GM23248 (cell line): Measurements from ENCODE around the gene AFG3L2. TPM values are rescaled to one million over a fixed set of nuclear protein-coding genes. Genes with fewer than 3 reads are reported as not detected.

Experiments
- DNase-seq: peaks from one replicate; pipeline ENCODE4 v3.0.0-alpha.2; 2015
- H2AFZ ChIP-seq: fragments of 200-600 bp; sonication (generic); 2 replicates; pipeline ENCODE4 v1.6.1; 2016; ENCODE audit warnings: antibody characterized with exemption
- H3F3A ChIP-seq: fragments of 200-600 bp; sonication (generic); 2 replicates; pipeline ENCODE4 v1.6.1; 2016; ENCODE audit warnings: mild to moderate bottlenecking, antibody characterized with exemption, mixed run types; ENCODE audit not compliant: insufficient read depth
- H3K27ac ChIP-seq: fragments of 200-600 bp; sonication (generic); 2 replicates; pipeline ENCODE4 v1.5.1; 2016; ENCODE audit warnings: mild to moderate bottlenecking
- H3K27me3 ChIP-seq: fragments of 200-600 bp; sonication (generic); replicated peaks from 2 replicates; pipeline ENCODE4 v1.6.1; 2016; ENCODE audit warnings: mild to moderate bottlenecking; ENCODE audit not compliant: insufficient read depth
- H3K36me3 ChIP-seq: fragments of 200-600 bp; sonication (generic); 2 replicates; pipeline ENCODE4 v1.6.1; 2016; ENCODE audit warnings: low read depth, mild to moderate bottlenecking
- H3K4me1 ChIP-seq: fragments of 200-600 bp; sonication (generic); 2 replicates; pipeline ENCODE4 v1.6.1; 2016; ENCODE audit warnings: mild to moderate bottlenecking; ENCODE audit not compliant: insufficient read depth
- H3K4me2 ChIP-seq: fragments of 200-600 bp; sonication (generic); one replicate; pipeline ENCODE4 v1.6.1; 2016; ENCODE audit warnings: mild to moderate bottlenecking; ENCODE audit not compliant: unreplicated experiment
- H3K4me3 ChIP-seq: fragments of 200-600 bp; sonication (generic); 2 replicates; pipeline ENCODE4 v1.5.1; 2016; ENCODE audit warnings: mild to moderate bottlenecking
- H3K79me2 ChIP-seq: fragments of 200-600 bp; sonication (generic); 2 replicates; pipeline ENCODE4 v1.6.1; 2016; ENCODE audit warnings: mild to moderate bottlenecking; ENCODE audit not compliant: insufficient read depth
- H3K9ac ChIP-seq: fragments of 200-600 bp; sonication (generic); 2 replicates; pipeline ENCODE4 v1.6.1; 2016; ENCODE audit warnings: mild to moderate bottlenecking
- H3K9me2 ChIP-seq: fragments of 200-600 bp; sonication (generic); 2 replicates; pipeline ENCODE4 v1.6.1; 2016; ENCODE audit warnings: mixed run types, mild to moderate bottlenecking, moderate library complexity; ENCODE audit not compliant: insufficient read depth
- H3K9me3 ChIP-seq: fragments of 200-600 bp; sonication (generic); one replicate; pipeline ENCODE4 v1.6.1; 2017; ENCODE audit warnings: low read depth
- H4K20me1 ChIP-seq: fragments of 200-600 bp; sonication (generic); 2 replicates; pipeline ENCODE4 v1.6.0; 2016; ENCODE audit not compliant: insufficient read depth
- EZH2 ChIP-seq: fragments of 200-600 bp; sonication (generic); IDR thresholded peaks from 2 replicates; pipeline ENCODE4 v1.6.1; 2018; ENCODE audit warnings: antibody characterized with exemption, mild to moderate bottlenecking; ENCODE audit not compliant: insufficient read depth, poor library complexity, severe bottlenecking
- EZH2phosphoT487 ChIP-seq: fragments of 200-600 bp; sonication (generic); IDR thresholded peaks from 2 replicates; pipeline ENCODE4 v1.6.1; 2018; ENCODE audit warnings: antibody characterized with exemption, moderate library complexity, mild to moderate bottlenecking, low read depth; ENCODE audit not compliant: insufficient read depth
- WGBS, 2 experiments: methylation state at CpG; one replicate each; pipeline ENCODE4 v1.1.6; 2015 to 2017; ENCODE audit warnings: low lambda C conversion rate in 2 of 2, low coverage in 1 of 2; ENCODE audit errors: missing lambda C conversion rate in 2 of 2; 5-methylcytosine and 5-hydroxymethylcytosine counted together
- in situ Hi-C: fragments of 300-500 bp; cut with MboI; formaldehyde crosslinking; loops from 2 replicates; pipeline ENCODE4 v1.15.0; 2020
- polyA plus RNA-seq: library from polyadenylated mRNA; unstranded; fragments of >200 nt; fragmentation: Nextera tagmentation; extraction: Ambion mirVana; gene quantifications from 2 replicates; pipeline ENCODE4 v1.2.1, GENCODE V29; 2016
- total RNA-seq: library from RNA; depleted of rRNA; stranded (reverse); fragments of >200 nt; shearing (Covaris generic); gene quantifications from 2 replicates; pipeline ENCODE4 v1.2.3, GENCODE V29; 2014

AFG3L2 gene
- total and polyA plus RNA-seq, 2 experiments from 2014 or later = 28.1 to 40.6 TPM

DNA sequence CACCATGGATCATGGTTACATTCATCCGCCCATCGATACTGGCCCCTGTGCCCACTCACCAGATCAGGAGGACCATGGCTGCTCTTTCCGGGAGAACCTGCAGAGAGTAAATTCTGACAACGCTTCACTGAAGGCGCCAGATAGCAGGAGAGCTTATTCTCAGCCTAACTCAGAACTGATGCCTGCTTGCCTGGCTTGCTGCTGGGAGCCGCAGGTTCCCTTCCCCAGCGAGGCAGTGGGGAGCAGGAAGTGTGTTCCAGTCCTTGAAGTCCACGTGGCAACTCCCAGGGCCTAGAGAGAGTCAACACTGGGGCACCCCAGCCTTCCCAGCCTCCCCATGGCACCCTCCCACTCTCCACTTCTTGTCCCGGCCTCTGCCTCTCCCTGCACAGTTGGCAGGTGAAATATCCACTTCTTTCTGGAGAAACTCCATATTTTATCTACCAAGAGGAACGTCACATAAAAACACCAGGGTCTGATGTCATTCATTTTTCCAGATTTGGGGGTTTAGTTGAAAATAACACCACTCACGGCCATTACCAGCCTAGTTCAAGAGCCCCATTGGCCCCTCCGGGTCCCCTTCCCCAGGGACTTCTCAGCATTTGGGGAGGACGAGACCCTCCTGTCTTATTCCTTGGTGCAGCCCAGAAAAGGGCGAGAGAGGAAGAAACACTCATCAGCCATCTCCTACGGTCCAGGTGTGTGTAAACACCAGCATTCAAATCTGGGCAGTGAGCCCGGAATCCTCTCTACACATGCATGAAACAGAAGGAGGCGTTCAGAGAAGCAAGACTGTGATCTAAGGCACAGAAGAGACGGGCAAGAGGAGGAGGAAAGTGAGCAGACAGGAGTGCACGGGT lies 72.4 kb downstream of the AFG3L2 start:
- Histone ChIP-seq H3K27me3 (no peaks in the 10 kb centered on the region), H3K9me3 (no peaks in the 10 kb centered on the region), H3K4me2 (no peak overlapping the region), H4K20me1 (0 out of 2 replicates have a peak, but pooled peaks cover 3% of the 10 kb centered on the region), H3K36me3 (peaks cover 4% of the 10 kb centered on the region), H3K79me2 (peaks cover 35% of the 10 kb centered on the region), H3F3A (peaks cover 15% of the 10 kb centered on the region), H2AFZ (no peak overlapping the region), H3K9me2 (no peaks in the 10 kb centered on the region), H3K4me1 (peaks cover 8% of the 10 kb centered on the region), H3K27ac (no peak overlapping the region), H3K4me3 (no peak overlapping the region), H3K9ac (no peak overlapping the region)
- TF ChIP-seq EZH2phosphoT487 = no peak
- no peak for TF ChIP-seq EZH2
- WGBS, 2 experiments = 89 to 91% methylated on average over 19 of the region's 19 CpGs
- no peak for DNase-seq
- in situ Hi-C loops = no loop called here

DNA sequence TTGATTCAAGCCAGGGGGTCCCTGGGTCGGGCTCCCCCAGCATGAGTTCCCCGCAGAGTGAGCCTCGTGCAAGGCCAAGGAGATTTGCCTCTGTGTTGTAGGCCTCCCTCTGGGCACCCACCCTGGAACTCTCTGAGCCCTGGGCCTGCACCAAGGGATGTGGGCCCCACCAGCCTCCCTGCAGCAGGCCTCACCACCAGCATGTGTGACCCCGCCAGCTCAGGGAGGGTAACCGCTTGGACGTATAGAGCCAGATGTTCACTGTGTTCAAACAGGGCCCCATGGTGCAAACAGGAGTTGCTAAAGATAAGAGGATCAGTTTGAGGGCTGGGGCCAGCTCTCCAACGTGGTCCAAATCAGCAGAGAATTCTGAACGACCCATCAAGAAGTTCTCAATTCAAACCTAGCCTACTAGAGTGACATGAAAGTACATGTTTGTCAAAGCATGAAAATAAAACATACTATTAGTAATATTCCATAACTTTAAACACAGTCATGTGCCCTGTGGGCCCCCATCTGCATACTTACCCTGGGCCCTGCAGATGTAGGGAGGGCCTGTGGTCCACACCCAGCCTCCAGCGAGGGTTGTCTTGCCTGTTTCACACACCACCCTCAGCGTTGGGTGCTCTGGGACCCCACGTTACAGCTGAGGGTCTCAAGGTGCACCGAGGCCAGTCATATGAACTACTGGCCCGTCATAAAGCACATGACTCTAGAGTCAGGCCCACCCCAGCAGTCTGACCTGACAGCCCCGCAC lies 74.5 kb downstream of the AFG3L2 start:
- Histone ChIP-seq H3K4me1 (peaks cover 8% of the 10 kb centered on the region), H3K27me3 (no peaks in the 10 kb centered on the region), H3K36me3 (no peaks in the 10 kb centered on the region), H3K27ac (no peak overlapping the region), H3K4me3 (no peak overlapping the region), H3K79me2 (peaks cover 25% of the 10 kb centered on the region), H4K20me1 (no peaks in the 10 kb centered on the region), H2AFZ (no peak overlapping the region), H3K9ac (no peak overlapping the region), H3K9me2 (no peaks in the 10 kb centered on the region), H3K4me2 (no peak overlapping the region), H3K9me3 (no peaks in the 10 kb centered on the region), H3F3A (0 out of 2 replicates have a peak, but pooled peaks cover 11% of the 10 kb centered on the region)
- 78% methylated on average over 14 of the region's 14 CpGs for WGBS, 2 experiments
- no peak for TF ChIP-seq EZH2
- TF ChIP-seq EZH2phosphoT487 = no peak
- DNase-seq = no peak
- in situ Hi-C loops = no loop called here

DNA sequence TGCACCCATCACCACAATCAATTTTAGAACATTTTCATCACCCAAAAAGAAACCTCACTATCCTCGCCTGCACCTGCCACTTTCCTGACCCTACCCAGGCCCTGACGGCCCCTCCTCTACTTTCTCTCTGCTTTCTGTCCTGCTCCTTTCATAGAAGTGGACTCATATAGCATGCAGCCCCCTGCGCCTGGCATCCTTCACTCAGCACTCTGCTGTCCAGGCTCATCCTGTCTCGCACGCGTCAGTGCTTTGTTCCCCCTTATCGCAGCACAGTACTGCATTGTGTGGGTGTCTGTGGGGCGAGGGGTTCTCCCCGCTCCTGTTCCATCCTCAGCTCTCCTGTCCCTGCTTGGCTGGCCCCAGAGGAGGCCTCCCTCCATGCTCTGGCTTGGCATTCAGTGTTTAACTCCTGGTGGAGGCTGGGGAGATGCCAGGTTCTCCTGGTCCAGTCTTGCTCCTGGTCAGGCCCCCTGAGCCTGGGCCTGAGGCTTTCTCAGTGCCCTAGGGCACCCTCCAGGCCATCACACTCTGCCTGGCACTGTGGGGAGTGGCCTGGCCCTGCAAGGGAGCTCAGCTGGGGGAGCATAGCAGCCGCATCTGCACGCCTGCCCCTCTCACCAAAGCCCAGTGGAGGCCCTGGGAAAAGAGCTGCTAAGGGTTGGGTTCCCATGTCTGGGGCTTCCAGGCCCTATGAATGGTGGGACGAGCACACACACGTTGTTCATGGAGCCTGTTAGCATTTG lies 75.6 kb downstream of the AFG3L2 start:
- no peaks in the 10 kb centered on the region for H4K20me1 ChIP-seq
- no peaks in the 10 kb centered on the region for H3K27me3 ChIP-seq
- no peak overlapping the region for H2AFZ ChIP-seq
- H3F3A ChIP-seq = 0 out of 2 replicates have a peak, but pooled peaks cover 1% of the 10 kb centered on the region
- H3K4me1 ChIP-seq = peaks cover 7% of the 10 kb centered on the region
- 68 to 69% methylated on average over 12 to 13 of the region's 13 CpGs for WGBS, 2 experiments
- no peak overlapping the region for H3K4me3 ChIP-seq
- peaks cover 17% of the 10 kb centered on the region for H3K79me2 ChIP-seq
- in situ Hi-C loops = no loop called here
- H3K4me2 ChIP-seq = no peak overlapping the region
- H3K36me3 ChIP-seq = no peaks in the 10 kb centered on the region
- no peak for DNase-seq
- no peak overlapping the region for H3K9ac ChIP-seq
- H3K9me3 ChIP-seq = no peaks in the 10 kb centered on the region
- no peak for TF ChIP-seq EZH2
- no peak for TF ChIP-seq EZH2phosphoT487
- H3K9me2 ChIP-seq = no peaks in the 10 kb centered on the region
- no peak overlapping the region for H3K27ac ChIP-seq

- no peak for TF ChIP-seq EZH2
- no peak for TF ChIP-seq EZH2phosphoT487
- Histone ChIP-seq H3K4me3 (no peak overlapping the region), H3K36me3 (no peaks in the 10 kb centered on the region), H3F3A (no peaks in the 10 kb centered on the region), H3K27ac (no peak overlapping the region), H3K79me2 (peaks cover 1% of the 10 kb centered on the region; the same call in 1 of the 2 replicates), H3K27me3 (no peaks in the 10 kb centered on the region), H2AFZ (no peak overlapping the region), H3K4me1 (peaks cover 11% of the 10 kb centered on the region; the same call in 1 of the 2 replicates), H3K9me2 (no peaks in the 10 kb centered on the region), H3K9ac (no peak overlapping the region), H3K9me3 (no peaks in the 10 kb centered on the region), H4K20me1 (no peaks in the 10 kb centered on the region), H3K4me2 (no peak overlapping the region)
- in situ Hi-C loops = no loop called here
- 51 to 60% methylated on average over 2 of the region's 2 CpGs for WGBS, 2 experiments
- DNase-seq = no peak
Observed at GRCh38 chr18:12299862-12300261, 77.2 kb downstream of the AFG3L2 start.
